GM12865 (cell line): ENCODE results near the gene SMG6.

ENCODE experiments used
- DNase-seq: peaks from one replicate; pipeline ENCODE4 v3.0.0; 2010; ENCODE audit warnings: low read depth
- H3K4me3 ChIP-seq: 2 replicates; pipeline ENCODE4 v1.5.1; 2011; ENCODE audit warnings: mild to moderate bottlenecking, low read depth, low read length, control low read depth
- TF ChIP-seq, protein P1 (sequence below): IDR thresholded peaks from 2 replicates; pipeline ENCODE4 v1.5.1; 2011; ENCODE audit warnings: low read length, control low read depth, low read depth, inconsistent platforms; ENCODE audit not compliant: insufficient read depth; ENCODE audit errors: missing control alignments

The SMG6 gene

DNA sequence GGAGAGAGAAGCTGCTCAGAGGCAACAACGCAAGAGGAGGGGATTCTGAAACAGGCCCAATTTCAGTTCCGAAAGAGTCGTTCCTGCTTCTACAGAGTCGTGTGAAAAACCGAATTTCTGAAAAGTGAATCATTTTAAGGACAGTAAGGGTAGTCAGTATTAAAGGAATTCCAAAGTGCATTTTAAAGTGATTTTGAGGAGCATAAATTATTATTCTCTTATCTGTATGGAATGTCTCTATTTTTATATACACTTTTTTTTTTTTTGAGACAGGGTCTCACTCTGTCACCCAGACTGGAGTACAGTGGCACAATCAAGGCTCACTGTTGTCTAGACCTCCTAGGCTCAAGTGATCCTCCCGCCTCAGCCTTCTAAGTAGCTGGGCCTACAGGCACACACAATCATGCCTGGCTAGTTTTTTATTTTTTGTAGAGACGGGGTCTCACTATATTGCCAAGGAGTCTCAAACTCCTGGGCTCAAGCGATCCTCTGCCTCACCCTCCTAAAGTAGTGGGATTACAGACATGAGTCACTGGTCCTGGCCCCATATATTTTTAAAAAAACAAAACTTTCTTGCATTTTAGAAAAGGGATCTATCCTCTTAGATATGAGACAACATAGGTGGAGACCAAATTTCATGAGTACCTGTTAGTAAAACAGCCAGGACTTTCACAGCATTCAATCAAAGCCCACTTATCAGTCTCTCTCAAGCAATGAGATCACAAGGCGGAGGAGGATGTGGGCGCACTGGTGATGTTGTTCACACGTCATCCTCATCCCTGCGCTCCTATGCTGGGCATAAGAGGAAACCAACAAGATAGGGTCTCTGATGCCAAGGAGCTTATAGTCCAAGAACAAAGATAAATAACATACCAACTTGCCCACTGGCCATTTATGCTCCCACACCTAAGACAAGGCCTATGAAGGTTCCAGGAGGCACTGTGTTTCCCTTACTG is 53.2 kb downstream of the SMG6 start:
- DNase-seq = no peak
- TF ChIP-seq, protein P1, sequence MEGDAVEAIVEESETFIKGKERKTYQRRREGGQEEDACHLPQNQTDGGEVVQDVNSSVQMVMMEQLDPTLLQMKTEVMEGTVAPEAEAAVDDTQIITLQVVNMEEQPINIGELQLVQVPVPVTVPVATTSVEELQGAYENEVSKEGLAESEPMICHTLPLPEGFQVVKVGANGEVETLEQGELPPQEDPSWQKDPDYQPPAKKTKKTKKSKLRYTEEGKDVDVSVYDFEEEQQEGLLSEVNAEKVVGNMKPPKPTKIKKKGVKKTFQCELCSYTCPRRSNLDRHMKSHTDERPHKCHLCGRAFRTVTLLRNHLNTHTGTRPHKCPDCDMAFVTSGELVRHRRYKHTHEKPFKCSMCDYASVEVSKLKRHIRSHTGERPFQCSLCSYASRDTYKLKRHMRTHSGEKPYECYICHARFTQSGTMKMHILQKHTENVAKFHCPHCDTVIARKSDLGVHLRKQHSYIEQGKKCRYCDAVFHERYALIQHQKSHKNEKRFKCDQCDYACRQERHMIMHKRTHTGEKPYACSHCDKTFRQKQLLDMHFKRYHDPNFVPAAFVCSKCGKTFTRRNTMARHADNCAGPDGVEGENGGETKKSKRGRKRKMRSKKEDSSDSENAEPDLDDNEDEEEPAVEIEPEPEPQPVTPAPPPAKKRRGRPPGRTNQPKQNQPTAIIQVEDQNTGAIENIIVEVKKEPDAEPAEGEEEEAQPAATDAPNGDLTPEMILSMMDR = no peak
- H3K4me3 ChIP-seq = no peak overlapping the region

- TF ChIP-seq, protein P1 = no peak
- DNase-seq = no peak
- no peak overlapping the region for H3K4me3 ChIP-seq
These were observed 56.6 kb downstream of the SMG6 start for GRCh38 chr17:2247005-2247404.

DNA sequence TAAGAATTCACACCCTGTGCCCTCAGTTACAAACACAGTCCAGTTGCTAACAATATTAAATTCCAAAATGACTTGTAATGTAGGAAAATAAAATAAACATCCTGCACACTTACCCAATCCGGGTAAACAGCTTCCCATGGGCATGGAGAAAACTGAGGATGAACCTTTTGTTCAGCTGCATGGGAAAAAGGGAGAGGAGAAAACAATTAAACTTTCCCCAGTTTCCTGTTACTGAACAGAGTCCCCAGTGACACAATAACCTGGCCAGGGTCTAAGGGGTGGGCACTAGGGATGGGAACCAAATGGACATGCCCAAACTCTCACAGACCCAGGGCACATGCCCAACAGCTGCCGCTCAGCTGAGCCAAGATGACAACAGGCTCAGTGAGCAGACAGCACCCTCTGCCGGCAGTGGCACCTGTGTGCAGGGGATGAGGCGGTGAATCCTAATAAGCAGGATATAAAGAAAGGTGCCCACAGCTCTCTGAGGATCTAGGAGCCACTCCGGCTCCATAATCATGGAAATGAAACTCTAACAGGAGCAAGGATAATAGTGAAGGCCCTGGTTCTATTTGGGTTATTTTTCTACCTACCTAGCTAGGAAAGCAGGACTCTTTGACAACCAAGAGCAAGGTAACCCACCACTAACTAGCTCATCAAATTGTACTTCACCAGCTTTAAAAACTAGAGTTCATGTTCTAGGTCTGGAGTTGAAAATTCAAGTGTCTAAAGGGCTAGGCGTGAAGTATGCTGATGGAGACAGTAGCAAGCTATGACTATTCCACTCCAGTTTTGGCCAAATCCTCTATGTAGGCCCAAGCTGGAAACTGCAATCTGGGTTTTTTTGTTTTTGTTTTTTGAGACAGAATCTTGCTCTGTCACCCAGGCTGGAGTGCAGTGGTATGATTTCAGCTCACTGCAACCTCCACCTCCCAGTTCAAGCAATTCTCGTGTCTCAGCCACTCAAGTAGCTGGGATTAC is 58.8 kb downstream of the SMG6 start:
- no peak overlapping the region for H3K4me3 ChIP-seq
- TF ChIP-seq, protein P1 = peak; percentile 99
- peak; percentile 89 for DNase-seq

DNA sequence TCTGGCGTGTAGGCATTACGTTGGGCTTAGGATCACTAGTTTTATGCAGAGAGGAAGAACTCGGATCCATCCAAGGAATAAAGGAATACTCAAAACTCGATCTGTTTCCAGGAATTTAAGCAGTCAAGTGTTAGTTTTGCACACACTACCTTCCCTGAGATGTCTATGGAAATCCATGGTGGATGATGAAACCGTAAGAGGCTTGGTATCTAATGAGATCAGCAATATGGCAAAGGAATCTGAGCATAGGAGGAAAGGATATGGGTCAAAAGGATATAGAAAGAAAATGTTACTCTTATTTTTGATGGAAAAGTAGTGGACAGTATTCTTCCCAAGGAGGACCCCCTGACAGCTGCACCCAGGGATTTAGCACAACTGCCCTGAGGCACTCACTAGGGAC is 59.6 kb downstream of the SMG6 start:
- H3K4me3 ChIP-seq = no peak overlapping the region
- no peak for DNase-seq
- TF ChIP-seq, protein P1 = no peak

GRCh38 chr17:2241823-2242222 is 61.8 kb downstream of the SMG6 start:
- DNase-seq = no peak
- TF ChIP-seq, protein P1 = no peak
- H3K4me3 ChIP-seq = no peak overlapping the region

- peak overlapping the region; percentile 49 for H3K4me3 ChIP-seq
- DNase-seq = no peak
- TF ChIP-seq, protein P1 = no peak
These were observed 63.0 kb downstream of the SMG6 start for GRCh38 chr17:2240541-2240940.
